Fibroblast of lung (primary cell): ENCODE results near the gene CENPX. TPM values are rescaled to one million over a fixed set of nuclear protein-coding genes. Genes with fewer than 3 reads are reported as not detected.

Experiments
- DNase-seq, 2 donors: peaks; one replicate each; pipeline versions ENCODE4 v3.0.0 to v3.0.0-alpha.2; 2010; ENCODE audit warnings: low read depth in 2 of 2
- H2AFZ ChIP-seq: 2 replicates; pipeline ENCODE4 v1.5.1; 2012; ENCODE audit warnings: low read length, control low read depth, inconsistent platforms
- H3K27ac ChIP-seq: 2 replicates; pipeline ENCODE4 v1.5.1; 2011; ENCODE audit warnings: low read length, control low read depth; ENCODE audit not compliant: insufficient read depth
- H3K27me3 ChIP-seq: 2 replicates; pipeline ENCODE4 v1.5.1; 2011; ENCODE audit warnings: mild to moderate bottlenecking, low read length; ENCODE audit not compliant: control insufficient read depth, insufficient read depth
- H3K36me3 ChIP-seq: 2 replicates; pipeline ENCODE4 v1.5.1; 2011; ENCODE audit warnings: low read length; ENCODE audit not compliant: control insufficient read depth, insufficient read depth
- H3K4me1 ChIP-seq: 2 replicates; pipeline ENCODE4 v1.5.1; 2011; ENCODE audit warnings: low read length; ENCODE audit not compliant: control insufficient read depth, insufficient read depth; ENCODE audit errors: extremely low read depth
- H3K4me2 ChIP-seq: 2 replicates; pipeline ENCODE4 v1.5.1; 2011; ENCODE audit warnings: low read length, control low read depth; ENCODE audit not compliant: insufficient read depth; ENCODE audit errors: extremely low read depth
- H3K4me3 ChIP-seq, 4 experiments: fragments of 200-600 bp in 1 of 4; sonication (generic) in 1 of 4; replicated peaks in 1 of 4; 2 replicates each; pipeline ENCODE4 v1.5.1; 2011 to 2016; ENCODE audit warnings: low read length in 4 of 4, low read depth in 3 of 4, mild to moderate bottlenecking in 3 of 4, control low read depth in 2 of 4, inconsistent platforms in 1 of 4, mixed read lengths in 1 of 4; ENCODE audit not compliant: insufficient read depth in 1 of 4; ENCODE audit errors: control extremely low read depth in 1 of 4
- H3K79me2 ChIP-seq: 2 replicates; pipeline ENCODE4 v1.5.1; 2012; ENCODE audit warnings: mild to moderate bottlenecking, low read length, inconsistent platforms; ENCODE audit not compliant: control insufficient read depth, insufficient read depth
- H3K9ac ChIP-seq: 2 replicates; pipeline ENCODE4 v1.5.1; 2011; ENCODE audit warnings: mild to moderate bottlenecking, low read length, control low read depth; ENCODE audit not compliant: insufficient read depth
- H3K9me3 ChIP-seq: 2 replicates; pipeline ENCODE4 v1.5.1; 2012; ENCODE audit warnings: low read depth, low read length; ENCODE audit not compliant: control insufficient read depth, insufficient read depth
- H4K20me1 ChIP-seq: 2 replicates; pipeline ENCODE4 v1.5.1; 2011; ENCODE audit warnings: low read length; ENCODE audit not compliant: control insufficient read depth, insufficient read depth; ENCODE audit errors: extremely low read depth
- CTCF ChIP-seq, 2 donors: IDR thresholded peaks in 1 of 2; conservative IDR thresholded peaks in 1 of 2; 1 replicate in 1 of 2; 2 replicates in 1 of 2; pipeline ENCODE4 v1.5.1; 2011 to 2012; ENCODE audit warnings: low read length in 2 of 2, control low read depth in 1 of 2, inconsistent platforms in 1 of 2, low read depth in 1 of 2, mild to moderate bottlenecking in 1 of 2
- EZH2 ChIP-seq: IDR thresholded peaks from 2 replicates; pipeline ENCODE4 v1.5.1; 2012; ENCODE audit warnings: low read length, control low read depth, mild to moderate bottlenecking; ENCODE audit errors: missing control alignments
- polyA plus RNA-seq, 2 donors: library from polyadenylated mRNA; depleted of rRNA in 1 of 2; stranded (reverse) in 1 of 2; unstranded in 1 of 2; fragments of >200 nt; gene quantifications; 2 replicates each; pipeline ENCODE4 v1.2.1, GENCODE V29; 2011 to 2012; ENCODE audit warnings: missing spikeins in 1 of 2
- total RNA-seq: library from RNA; depleted of rRNA; stranded (reverse); fragments of >200 nt; gene quantifications from 2 replicates; pipeline ENCODE4 v1.2.1, GENCODE V29; 2014

CENPX gene
- total and polyA plus RNA-seq, 2 donors (not counting 1 experiment from before 2014, with no cell fraction given) = 29.2 to 30.4 TPM

GRCh38 chr17:82024859-82025258, 2.2 kb upstream of the CENPX start:
- Histone ChIP-seq H3K4me2 (no peak overlapping the region), H3K9me3 (no peaks in the 10 kb centered on the region), H2AFZ (no peak overlapping the region), H3K27me3 (no peaks in the 10 kb centered on the region), H3K27ac (no peak overlapping the region), H3K79me2 (peaks cover 7% of the 10 kb centered on the region), H3K4me1 (peaks cover 13% of the 10 kb centered on the region), H4K20me1 (no peaks in the 10 kb centered on the region), H3K9ac (no peak overlapping the region), H3K4me3 (no peak overlapping the region), H3K36me3 (no peaks in the 10 kb centered on the region)
- DNase-seq = no peak
- TF ChIP-seq CTCF (conservative IDR thresholded peaks at IDR 0.05 in 1 of 2, IDR thresholded peaks at IDR 0.05 in 1 of 2; ENCODE audit: low read depth in 1 of 2, low read length in 2 of 2) (no peak), EZH2 (no peak)

GRCh38 chr17:82023447-82024241, 966 bp upstream of the CENPX start:
- peak overlapping the region; percentile 70 for H2AFZ ChIP-seq
- H3K36me3 ChIP-seq = peaks cover 2% of the 10 kb centered on the region
- peak in 1 of 2 donors; percentile 16 for DNase-seq
- peaks cover 13% of the 10 kb centered on the region for H3K4me1 ChIP-seq
- peaks cover 7% of the 10 kb centered on the region for H3K79me2 ChIP-seq
- H3K9me3 ChIP-seq = no peaks in the 10 kb centered on the region
- peak overlapping the region; percentile 46 to 78 (median 72) for H3K4me3 ChIP-seq
- H3K9ac ChIP-seq = peak overlapping the region; percentile 46
- no peak overlapping the region for H3K27ac ChIP-seq
- no peaks in the 10 kb centered on the region for H4K20me1 ChIP-seq
- TF ChIP-seq CTCF (conservative IDR thresholded peaks at IDR 0.05 in 1 of 2, IDR thresholded peaks at IDR 0.05 in 1 of 2; ENCODE audit: low read depth in 1 of 2, low read length in 2 of 2) = no peak
- no peak for TF ChIP-seq EZH2
- H3K27me3 ChIP-seq = no peaks in the 10 kb centered on the region
- peak overlapping the region; percentile 93 for H3K4me2 ChIP-seq

GRCh38 chr17:82022981-82023446, 336 bp upstream of the CENPX start, which contains the start of gene LRRC45:
Gene LRRC45 (plus strand): TSS chr17:82023305. CDS start chr17:82023644, 339 bp downstream.
- peak within 1 kb of the TSS; percentile 93 for H3K4me2 ChIP-seq
- no peaks in the 10 kb centered on the region for H4K20me1 ChIP-seq
- DNase-seq = peak; percentile 99 to 100
- H3K9ac ChIP-seq = peak within 1 kb of the TSS; percentile 74
- H3K9me3 ChIP-seq = no peaks in the 10 kb centered on the region
- H3K27ac ChIP-seq = peak within 1 kb of the TSS; percentile 68
- H3K79me2 ChIP-seq = peaks cover 7% of the 10 kb centered on the region
- peaks cover 13% of the 10 kb centered on the region for H3K4me1 ChIP-seq
- peak within 1 kb of the TSS; percentile 71 for H2AFZ ChIP-seq
- H3K36me3 ChIP-seq = peaks cover 2% of the 10 kb centered on the region
- H3K27me3 ChIP-seq = no peaks in the 10 kb centered on the region
- peak within 1 kb of the TSS; percentile 62 to 94 (median 80) for H3K4me3 ChIP-seq
- no peak for TF ChIP-seq CTCF (conservative IDR thresholded peaks at IDR 0.05 in 1 of 2, IDR thresholded peaks at IDR 0.05 in 1 of 2; ENCODE audit: low read depth in 1 of 2, low read length in 2 of 2)
- TF ChIP-seq EZH2 = no peak
